Astrocyte (in vitro differentiated cells and primary cell): ENCODE data around the gene BARX1.

Source experiments
- CTCF ChIP-seq: IDR thresholded peaks from 2 replicates; pipeline ENCODE4 v1.5.1; 2011; ENCODE audit warnings: low read depth, mild to moderate bottlenecking, inconsistent platforms, low read length, moderate library complexity; ENCODE audit not compliant: insufficient read depth
- EZH2 ChIP-seq: IDR thresholded peaks from 2 replicates; pipeline ENCODE4 v1.6.1; 2012; ENCODE audit warnings: mild to moderate bottlenecking, low read length, inconsistent platforms; ENCODE audit not compliant: insufficient read depth

DNA sequence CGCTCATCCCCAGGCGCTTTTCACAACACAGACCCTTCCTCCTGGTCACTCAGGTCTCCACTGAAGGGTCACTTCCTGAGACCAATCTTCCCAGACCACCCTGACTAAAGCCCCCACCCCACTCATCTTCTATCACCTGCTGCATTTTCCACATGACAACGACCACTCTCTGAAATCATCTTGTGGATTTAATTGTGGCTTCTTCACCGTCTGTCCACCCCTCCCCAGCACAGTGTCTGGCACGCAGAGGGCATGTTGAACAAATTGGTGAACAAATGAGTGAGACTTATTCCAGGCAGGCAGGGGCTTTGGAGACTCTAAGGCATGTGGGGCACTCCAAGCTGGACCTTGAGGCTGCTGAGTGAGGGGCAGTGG is 8.8 kb downstream of the BARX1 start:
- TF ChIP-seq CTCF (no peak), EZH2 (peak; percentile 22)
